BLaER1 treated with 17β-estradiol and CSF1 and Interleukin-3, amounts not matched to agents 10 nM and 100 nM (cell line): ENCODE measurements around the gene SDK1.

Source experiments
- H3K27ac ChIP-seq, 11 experiments: shearing (Covaris generic); formaldehyde crosslinking; 2 replicates each; pipeline ENCODE4 v1.8.1; 2022
- H3K27me3 ChIP-seq, 11 experiments: shearing (Covaris generic); formaldehyde crosslinking; 2 replicates each; pipeline ENCODE4 v1.8.1; 2022
- H3K36me3 ChIP-seq, 11 experiments: shearing (Covaris generic); formaldehyde crosslinking; 2 replicates each; pipeline ENCODE4 v1.8.1; 2022
- H3K4me1 ChIP-seq, 10 experiments: shearing (Covaris generic); formaldehyde crosslinking; 2 replicates each; pipeline ENCODE4 v1.8.1; 2022
- H3K4me2 ChIP-seq, 11 experiments: shearing (Covaris generic); formaldehyde crosslinking; 2 replicates each; pipeline ENCODE4 v1.8.1; 2022
- H3K4me3 ChIP-seq, 10 experiments: shearing (Covaris generic); formaldehyde crosslinking; 2 replicates each; pipeline ENCODE4 v1.8.1; 2022
- H3K9ac ChIP-seq, 11 experiments: shearing (Covaris generic); formaldehyde crosslinking; 2 replicates each; pipeline ENCODE4 v1.8.1; 2022
- H3K9me3 ChIP-seq, 11 experiments: shearing (Covaris generic); formaldehyde crosslinking; replicated peaks in 1 of 11; 2 replicates each; pipeline ENCODE4 v1.8.1; 2022
- H4K20me1 ChIP-seq, 11 experiments: shearing (Covaris generic); formaldehyde crosslinking; 2 replicates each; pipeline ENCODE4 v1.8.1; 2022
- Cebpa-rat ChIP-seq, 11 experiments: shearing (Covaris generic); IDR thresholded peaks; 2 replicates each; pipeline ENCODE4 v1.8.1; 2022

The SDK1 gene

DNA sequence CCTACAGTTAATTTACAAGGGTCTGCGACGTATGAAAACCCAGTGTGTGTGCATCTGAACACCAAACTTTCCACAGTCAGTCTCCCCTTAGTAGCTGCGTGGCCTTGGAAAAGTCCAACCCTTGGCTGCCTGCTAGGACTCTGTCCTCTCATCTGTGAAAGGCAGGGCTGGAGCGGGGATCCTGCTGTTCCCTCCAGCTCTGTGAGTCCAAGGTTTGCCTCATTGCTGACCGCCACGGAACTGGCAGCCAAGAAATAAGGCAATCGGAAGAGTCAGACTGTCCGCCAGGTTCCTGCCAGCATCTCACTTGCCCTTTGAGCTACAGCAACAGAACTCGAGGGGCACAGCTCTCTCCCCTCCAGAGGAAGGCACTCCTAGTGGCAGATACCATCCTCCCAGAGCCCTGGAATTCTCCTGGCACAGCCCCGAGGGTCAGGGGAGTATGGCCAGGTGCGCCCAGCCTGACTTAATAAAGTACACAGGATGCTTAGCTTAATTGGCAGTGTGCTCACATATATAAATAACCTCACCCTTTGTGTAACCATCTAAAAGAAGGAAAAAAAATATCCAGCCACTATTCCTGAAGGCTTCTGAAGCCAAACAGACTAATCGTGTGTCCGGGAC is 851.0 kb downstream of the SDK1 start:
- no peaks in the 10 kb centered on the region for H3K9me3 ChIP-seq
- peaks cover 0 to 7% (median 6%) of the 10 kb centered on the region in 10 experiments; a peak in 11 of 20 replicates for H3K4me1 ChIP-seq
- no peak overlapping the region for H3K9ac ChIP-seq
- H4K20me1 ChIP-seq = peaks cover 0 to 3% (median 0%) of the 10 kb centered on the region in 11 experiments; a peak in 1 of 22 replicates
- no peak overlapping the region for H3K27ac ChIP-seq
- TF ChIP-seq Cebpa-rat (IDR thresholded peaks at IDR 0.05) = no peak
- no peak overlapping the region for H3K4me2 ChIP-seq
- H3K36me3 ChIP-seq = no peaks in the 10 kb centered on the region
- no peaks in the 10 kb centered on the region for H3K27me3 ChIP-seq
- no peak overlapping the region for H3K4me3 ChIP-seq

DNA sequence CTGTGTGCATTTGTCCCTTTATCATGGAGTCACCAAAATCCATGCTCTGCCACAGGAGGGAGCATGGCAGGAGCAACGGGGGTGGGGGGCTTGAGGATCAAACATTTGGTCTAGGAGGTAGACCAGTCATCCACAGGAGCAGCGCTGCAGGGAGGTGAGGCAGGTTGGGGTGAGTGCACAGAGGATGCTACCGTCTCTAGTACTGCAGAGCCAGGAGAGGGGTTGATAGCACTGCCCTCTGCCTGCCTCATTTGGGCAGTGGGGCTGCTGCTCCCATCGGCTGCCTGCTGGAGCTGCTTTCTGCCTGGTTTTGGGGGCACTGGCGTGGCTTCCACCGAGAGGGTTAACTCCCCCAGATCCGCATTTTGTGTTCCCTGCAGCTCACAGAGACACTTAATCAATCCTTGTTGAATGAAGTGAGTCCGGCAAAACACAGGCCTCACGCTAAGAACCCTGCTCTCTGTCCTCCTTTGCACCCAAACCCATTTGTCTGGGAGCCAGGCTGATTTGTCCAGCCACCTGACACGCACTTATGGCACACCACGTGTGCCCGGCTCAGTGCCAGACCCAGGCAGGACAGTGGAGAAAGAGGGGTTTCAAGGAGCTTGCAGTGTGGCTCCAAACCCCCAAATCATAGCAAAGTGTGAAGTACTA is 854.0 kb downstream of the SDK1 start:
- no peaks in the 10 kb centered on the region for H3K36me3 ChIP-seq
- H3K9ac ChIP-seq = no peak overlapping the region
- H3K4me1 ChIP-seq = no peaks in the 10 kb centered on the region
- peaks cover 0 to 3% (median 0%) of the 10 kb centered on the region in 11 experiments; a peak in 1 of 22 replicates for H4K20me1 ChIP-seq
- no peak overlapping the region for H3K4me2 ChIP-seq
- no peak overlapping the region for H3K4me3 ChIP-seq
- H3K9me3 ChIP-seq = no peaks in the 10 kb centered on the region
- no peak overlapping the region for H3K27ac ChIP-seq
- no peaks in the 10 kb centered on the region for H3K27me3 ChIP-seq
- TF ChIP-seq Cebpa-rat (IDR thresholded peaks at IDR 0.05) = no peak

DNA sequence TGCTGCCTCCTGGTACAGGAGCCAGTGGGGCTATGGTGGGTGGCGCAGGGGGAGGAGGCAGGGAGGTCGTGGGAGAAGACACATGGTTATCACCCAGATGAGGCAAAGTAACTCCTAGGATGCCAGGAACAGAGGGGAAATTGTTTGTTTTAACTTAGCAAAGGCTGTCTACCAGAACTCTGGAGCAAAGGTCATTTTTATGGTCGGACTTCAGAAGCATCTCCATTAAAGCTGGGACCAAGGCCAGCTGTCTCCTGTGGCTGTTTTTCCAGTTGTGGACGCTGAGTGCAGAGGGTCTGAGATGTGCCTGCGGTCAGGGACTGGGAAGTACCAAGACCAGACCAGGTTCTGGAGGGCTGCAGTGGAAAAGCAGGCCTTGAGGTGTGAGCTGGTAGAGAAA is 855.1 kb downstream of the SDK1 start:
- Histone ChIP-seq H3K27ac (no peak overlapping the region), H3K4me2 (no peak overlapping the region), H3K4me1 (no peaks in the 10 kb centered on the region), H4K20me1 (peaks cover 0 to 3% (median 0%) of the 10 kb centered on the region in 11 experiments; a peak in 1 of 22 replicates), H3K27me3 (no peaks in the 10 kb centered on the region), H3K9me3 (peaks cover 0 to 5% (median 0%) of the 10 kb centered on the region in 11 experiments; a peak in 1 of 22 replicates), H3K4me3 (no peak overlapping the region), H3K36me3 (no peaks in the 10 kb centered on the region), H3K9ac (no peak overlapping the region)
- no peak for TF ChIP-seq Cebpa-rat (IDR thresholded peaks at IDR 0.05)

DNA sequence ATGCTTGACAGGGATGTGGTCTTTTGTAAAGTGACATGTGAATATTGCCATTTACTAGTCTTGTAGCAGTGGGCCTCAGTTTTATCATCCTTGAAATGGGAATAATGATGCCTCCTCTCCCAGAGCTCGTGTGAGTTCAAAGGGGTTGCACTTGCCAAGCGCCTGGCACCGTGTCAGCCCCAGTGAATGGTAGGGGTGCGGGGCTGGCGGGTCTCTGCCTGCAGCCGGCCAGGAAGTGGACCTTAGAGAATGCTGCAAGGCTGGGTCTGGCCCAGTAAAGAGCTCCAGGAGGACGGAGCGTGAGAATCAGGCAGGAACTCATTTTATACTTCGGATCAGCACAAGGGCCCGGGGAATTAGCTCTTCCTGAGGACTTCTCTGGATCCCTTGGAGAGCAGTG is 856.6 kb downstream of the SDK1 start:
- Histone ChIP-seq H3K4me2 (no peak overlapping the region), H4K20me1 (no peaks in the 10 kb centered on the region), H3K4me1 (no peaks in the 10 kb centered on the region), H3K27me3 (no peaks in the 10 kb centered on the region), H3K9me3 (peaks cover 0 to 7% (median 0%) of the 10 kb centered on the region in 11 experiments; a peak in 1 of 22 replicates), H3K36me3 (no peaks in the 10 kb centered on the region), H3K4me3 (no peak overlapping the region), H3K27ac (no peak overlapping the region), H3K9ac (no peak overlapping the region)
- no peak for TF ChIP-seq Cebpa-rat (IDR thresholded peaks at IDR 0.05)

DNA sequence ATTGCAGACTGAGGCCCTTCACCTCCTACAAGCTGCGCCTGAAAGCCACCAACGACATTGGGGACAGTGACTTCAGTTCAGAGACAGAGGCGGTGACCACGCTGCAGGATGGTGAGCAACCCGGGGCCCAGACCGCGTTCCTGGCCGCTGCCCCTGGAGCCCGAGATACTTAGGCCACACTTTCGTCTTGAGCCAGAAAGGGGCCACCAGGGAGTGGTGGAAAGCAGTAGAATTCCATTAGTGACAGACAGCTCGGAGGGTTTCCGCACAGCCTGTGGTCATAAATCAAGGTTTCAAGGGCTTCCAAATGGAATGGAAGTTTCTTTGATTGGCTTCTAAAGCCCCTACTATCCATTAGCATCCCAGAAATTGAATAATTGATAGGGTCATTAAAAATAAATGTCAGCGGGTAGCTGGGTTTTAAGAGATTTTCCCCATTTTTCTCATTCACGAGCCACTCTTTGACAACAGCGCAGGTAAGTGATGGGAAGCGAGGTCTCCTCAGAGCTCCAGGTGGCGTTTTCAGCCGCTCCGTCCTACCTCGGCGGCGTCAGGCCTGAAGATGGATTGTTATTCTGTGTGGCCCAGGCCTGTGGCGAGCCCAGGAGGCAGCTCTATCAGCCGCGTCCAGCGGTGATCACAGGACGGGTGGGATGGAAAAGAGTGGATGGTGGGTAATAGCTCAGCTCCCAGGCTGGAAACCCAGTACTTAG is 857.5 kb downstream of the SDK1 start:
- H4K20me1 ChIP-seq = no peaks in the 10 kb centered on the region
- no peaks in the 10 kb centered on the region for H3K27me3 ChIP-seq

DNA sequence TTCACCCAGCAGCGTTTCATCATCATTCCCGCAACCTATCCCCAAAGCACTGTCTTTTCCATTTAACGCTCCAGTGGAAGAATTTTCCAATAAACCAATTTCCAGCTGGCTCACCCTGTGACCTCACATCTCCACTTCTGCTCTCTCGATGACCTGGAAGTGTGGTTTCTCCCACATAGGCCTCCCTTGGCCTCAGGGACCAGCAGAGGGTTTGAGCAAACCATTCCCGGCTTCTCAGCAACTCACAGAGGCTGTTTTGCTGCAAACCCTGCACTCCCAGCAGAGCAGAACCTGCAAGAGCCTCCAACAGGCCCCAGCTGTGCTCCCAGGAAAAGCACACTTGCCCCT is 858.1 kb downstream of the SDK1 start:
- no peak overlapping the region for H3K9ac ChIP-seq
- peaks cover 0 to 7% (median 0%) of the 10 kb centered on the region in 11 experiments; a peak in 1 of 22 replicates for H3K9me3 ChIP-seq
- no peak overlapping the region for H3K27ac ChIP-seq
- H3K4me3 ChIP-seq = no peak overlapping the region
- H4K20me1 ChIP-seq = no peaks in the 10 kb centered on the region
- no peaks in the 10 kb centered on the region for H3K27me3 ChIP-seq
- H3K36me3 ChIP-seq = no peaks in the 10 kb centered on the region
- no peak overlapping the region for H3K4me2 ChIP-seq
- TF ChIP-seq Cebpa-rat (IDR thresholded peaks at IDR 0.05) = no peak
- H3K4me1 ChIP-seq = no peaks in the 10 kb centered on the region

More for the DNA sequence above, 857.5 kb downstream of the SDK1 start:
- no peak for TF ChIP-seq Cebpa-rat (IDR thresholded peaks at IDR 0.05)
- H3K4me3 ChIP-seq = no peak overlapping the region
- no peaks in the 10 kb centered on the region for H3K4me1 ChIP-seq
- no peaks in the 10 kb centered on the region for H3K36me3 ChIP-seq
- no peak overlapping the region for H3K27ac ChIP-seq
- no peak overlapping the region for H3K9ac ChIP-seq
- H3K4me2 ChIP-seq = no peak overlapping the region
- peaks cover 0 to 7% (median 0%) of the 10 kb centered on the region in 11 experiments; a peak in 1 of 22 replicates for H3K9me3 ChIP-seq

DNA sequence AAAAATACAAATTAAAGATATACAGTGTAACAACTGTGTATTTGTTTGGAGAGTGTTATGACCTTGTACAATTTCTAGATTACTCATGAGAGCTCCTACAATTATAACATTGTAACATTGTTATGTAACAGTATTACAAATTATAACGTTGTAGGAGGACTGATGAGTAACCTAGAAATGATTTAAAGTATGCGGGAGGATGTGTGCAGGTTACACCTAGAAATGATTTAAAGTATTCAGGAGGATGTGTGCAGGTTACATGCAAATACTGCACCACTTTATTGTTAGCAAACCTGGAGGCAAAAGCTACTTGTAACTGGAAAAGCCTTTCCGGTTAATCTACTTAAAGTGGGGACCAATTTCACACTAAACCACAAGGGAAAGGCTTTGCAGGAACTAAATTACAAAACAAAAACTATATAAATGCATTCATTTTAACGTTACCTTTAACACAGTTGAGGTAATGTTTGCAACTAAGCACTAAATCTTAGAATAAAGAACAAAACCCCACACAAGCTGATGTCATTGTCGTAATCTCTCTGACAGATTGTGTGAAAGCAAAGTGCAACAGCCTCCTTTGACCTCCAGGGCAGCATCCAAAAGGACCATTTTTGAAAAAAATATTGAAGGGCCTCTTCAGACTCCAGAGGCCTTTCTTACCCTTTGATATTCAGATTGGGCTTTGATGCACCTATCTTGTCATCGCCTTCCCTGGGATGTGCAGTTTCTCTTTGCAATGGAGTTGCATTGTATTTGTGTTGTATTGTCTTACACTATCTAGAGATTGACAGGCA is 858.9 kb downstream of the SDK1 start:
- Histone ChIP-seq H3K36me3 (no peaks in the 10 kb centered on the region), H4K20me1 (no peaks in the 10 kb centered on the region), H3K9ac (no peak overlapping the region), H3K4me3 (no peak overlapping the region), H3K27ac (no peak overlapping the region), H3K9me3 (peaks cover 0 to 7% (median 0%) of the 10 kb centered on the region in 11 experiments; a peak in 1 of 22 replicates), H3K4me1 (no peaks in the 10 kb centered on the region), H3K4me2 (no peak overlapping the region), H3K27me3 (no peaks in the 10 kb centered on the region)
- no peak for TF ChIP-seq Cebpa-rat (IDR thresholded peaks at IDR 0.05)

DNA sequence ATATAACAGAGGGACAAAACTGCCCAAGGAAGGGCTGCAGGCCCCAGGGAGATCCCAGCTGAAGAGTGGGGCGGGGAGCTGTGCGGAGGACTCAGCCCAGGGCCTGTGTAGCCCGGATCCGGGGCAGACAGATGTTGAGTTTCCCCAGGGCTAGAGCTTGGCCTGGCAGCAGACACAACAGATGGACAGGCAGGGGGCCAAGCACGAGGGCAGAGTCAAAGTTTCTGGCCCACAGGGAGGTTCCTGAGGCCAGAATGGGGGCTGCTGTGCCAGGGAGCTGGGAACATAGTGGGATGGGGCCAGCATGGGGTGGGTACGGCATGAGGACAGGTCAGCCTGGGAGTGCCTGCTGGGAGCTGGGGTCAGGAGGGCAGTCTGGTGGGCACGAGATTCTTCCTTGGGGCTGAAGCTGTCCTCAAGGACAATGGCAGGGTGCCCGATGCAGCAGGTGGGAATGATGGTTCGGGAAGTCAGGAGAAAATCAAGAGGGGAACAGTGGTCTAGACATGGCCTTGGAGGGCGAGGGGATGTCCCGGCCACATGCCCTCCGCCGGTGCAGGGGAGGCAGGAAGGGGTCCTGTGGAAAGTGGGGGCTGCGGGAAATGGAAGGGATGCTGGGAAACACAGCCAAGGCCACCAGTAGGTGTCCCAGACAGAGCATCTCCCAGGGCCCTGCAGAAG is 862.0 kb downstream of the SDK1 start:
- H3K4me2 ChIP-seq = no peak overlapping the region
- H3K9ac ChIP-seq = no peak overlapping the region
- H3K27me3 ChIP-seq = no peaks in the 10 kb centered on the region
- H3K4me3 ChIP-seq = no peak overlapping the region
- H3K9me3 ChIP-seq = peaks cover 0 to 7% (median 0%) of the 10 kb centered on the region in 11 experiments; a peak in 1 of 22 replicates
- no peak for TF ChIP-seq Cebpa-rat (IDR thresholded peaks at IDR 0.05)
- no peaks in the 10 kb centered on the region for H3K36me3 ChIP-seq
- no peak overlapping the region for H3K27ac ChIP-seq
- no peaks in the 10 kb centered on the region for H3K4me1 ChIP-seq
- no peaks in the 10 kb centered on the region for H4K20me1 ChIP-seq
